GM12891 (cell line): Measurements from ENCODE around the gene UBQLN1.

Experiments used
- DNase-seq: peaks from one replicate; pipeline ENCODE4 v3.0.0; 2011; ENCODE audit warnings: low spot score; ENCODE audit not compliant: insufficient read length
- FAIRE-seq: peaks from 2 replicates; lab custom pipeline; 2011; peaks lifted over from hg19 to GRCh38; lab: Jason Lieb, UNC
- PAX5 ChIP-seq: IDR thresholded peaks from 2 replicates; pipeline ENCODE4 v1.6.1; 2011; ENCODE audit warnings: low read length, moderate library complexity, mild to moderate bottlenecking; ENCODE audit not compliant: insufficient read depth, severe bottlenecking
- POLR2A ChIP-seq: IDR thresholded peaks from 2 replicates; pipeline ENCODE4 v1.6.1; 2011; ENCODE audit warnings: low read depth, low read length, control low read depth
- POLR2AphosphoS5 ChIP-seq: IDR thresholded peaks from 2 replicates; pipeline ENCODE4 v1.6.1; 2011; ENCODE audit warnings: low read depth, low read length, control low read depth
- POU2F2 ChIP-seq: IDR thresholded peaks from 2 replicates; pipeline ENCODE4 v1.6.1; 2011; ENCODE audit warnings: low read depth, mild to moderate bottlenecking, control low read depth, low read length, moderate library complexity
- SPI1 ChIP-seq: IDR thresholded peaks from 2 replicates; pipeline ENCODE4 v1.6.1; 2011; ENCODE audit warnings: low read depth, low read length, control low read depth
- TAF1 ChIP-seq: IDR thresholded peaks from 2 replicates; pipeline ENCODE4 v1.6.1; 2011; ENCODE audit warnings: low read depth, low read length, control low read depth

The UBQLN1 gene

DNA sequence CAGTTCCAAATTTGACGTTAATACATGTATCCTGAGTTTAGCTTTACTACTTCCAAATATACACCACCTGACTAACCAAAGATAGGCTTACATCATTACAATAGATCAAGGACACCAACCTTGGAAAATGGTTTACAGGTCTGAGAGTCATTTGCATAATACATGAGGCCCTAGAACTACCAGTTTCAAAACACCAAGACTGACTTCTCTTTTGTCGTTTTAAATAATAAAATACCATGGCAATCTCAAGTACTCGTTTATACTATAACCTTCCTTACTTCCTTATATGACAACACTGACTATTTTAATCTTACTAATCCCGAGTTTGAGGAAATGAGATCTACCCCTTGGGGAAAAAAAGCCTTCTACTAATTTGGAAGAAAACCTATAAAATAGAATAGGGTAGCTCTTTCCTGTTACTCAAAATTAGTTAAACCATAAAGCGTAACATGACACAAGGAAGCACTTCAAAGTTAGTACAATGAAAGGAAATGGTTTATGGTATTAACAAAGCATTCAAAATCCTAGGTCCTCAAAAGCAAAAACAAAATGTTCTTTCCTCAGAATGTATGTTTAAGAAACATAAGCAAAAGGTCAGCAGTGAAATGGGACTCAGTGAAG is 42.1 kb downstream of the UBQLN1 start:
- TF ChIP-seq POLR2A (no peak), SPI1 (no peak), TAF1 (no peak), POLR2AphosphoS5 (no peak), PAX5 (no peak), POU2F2 (no peak)
- FAIRE-seq (peak; percentile 65), DNase-seq (no peak)

DNA sequence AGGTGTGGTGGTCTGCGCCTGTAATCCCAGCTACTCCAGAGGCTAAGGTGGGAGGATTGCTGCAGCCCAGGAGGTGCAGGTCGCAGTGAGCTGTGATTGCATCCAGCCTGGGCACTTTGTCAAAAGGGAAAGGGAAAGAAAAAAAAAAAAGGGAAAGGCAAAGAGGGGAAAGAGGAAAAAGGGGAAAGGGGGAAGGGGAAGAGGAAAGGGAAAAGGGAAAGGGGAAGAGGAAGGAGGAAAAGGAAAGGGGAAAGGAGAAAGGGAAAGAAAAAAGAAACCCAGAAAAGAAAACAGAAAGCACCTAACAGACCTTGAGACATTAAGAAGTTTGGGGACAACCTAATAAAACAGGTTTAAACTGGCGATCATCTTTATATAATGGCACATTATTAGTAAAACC is 44.8 kb downstream of the UBQLN1 start:
- DNase-seq, result no peak
- no peak for FAIRE-seq
- TF ChIP-seq PAX5 (no peak), POLR2A (no peak), POLR2AphosphoS5 (no peak), POU2F2 (no peak), SPI1 (no peak)

DNA sequence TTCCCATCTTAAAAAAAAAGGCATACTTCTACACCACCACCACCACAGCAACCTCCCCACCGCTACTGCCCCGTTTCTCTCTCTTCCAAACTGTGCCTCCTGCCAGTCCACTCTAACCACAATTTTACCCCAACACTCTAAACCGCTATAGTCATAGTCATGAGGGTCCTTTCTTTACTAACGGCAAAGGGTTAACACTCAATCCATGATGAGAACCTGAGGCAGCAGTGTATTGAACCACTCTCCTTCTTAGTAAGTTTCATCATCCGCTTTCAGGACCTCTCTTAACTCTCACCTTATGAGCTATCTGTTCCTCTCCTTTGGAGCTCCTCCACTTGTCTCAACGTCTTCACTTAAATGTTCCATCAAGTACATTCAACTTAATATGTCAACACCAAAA is 50.8 kb downstream of the UBQLN1 start:
- DNase-seq (no peak), FAIRE-seq (no peak)
- TF ChIP-seq POU2F2, result no peak

DNA sequence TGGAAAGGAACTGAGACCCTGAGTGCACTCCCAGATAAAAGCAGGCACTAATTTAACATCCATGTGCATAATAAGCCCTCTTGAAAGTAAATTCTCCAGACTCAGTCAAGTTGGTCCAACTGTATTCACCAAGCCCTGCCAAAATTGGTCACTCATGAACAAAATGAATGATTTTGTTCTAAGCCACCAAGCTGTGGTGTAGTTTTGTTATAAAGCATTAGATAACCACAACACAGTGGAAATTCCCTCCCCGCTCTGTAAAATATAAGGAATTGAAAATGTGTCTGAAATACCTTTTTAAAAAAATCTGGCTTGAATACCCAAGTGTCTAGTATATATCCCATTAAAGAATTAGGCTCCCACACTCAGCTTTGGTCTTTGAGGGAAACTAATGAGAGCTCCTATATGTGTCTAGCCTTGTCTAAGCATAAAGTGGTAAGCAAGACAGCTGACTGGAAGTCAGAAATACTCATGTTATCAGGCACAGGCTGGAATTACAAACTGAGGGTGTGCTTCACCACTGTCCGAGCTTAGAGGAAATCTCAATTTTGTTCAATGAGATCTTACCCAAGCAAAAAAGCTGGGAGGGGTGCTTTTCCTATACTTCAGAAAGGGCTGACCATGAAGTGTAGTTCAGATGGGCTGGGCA is 51.6 kb downstream of the UBQLN1 start:
- TF ChIP-seq SPI1 (peak; percentile 44; the same call in 1 of the 2 replicates), POU2F2 (no peak)
- FAIRE-seq (no peak), DNase-seq (no peak)

DNA sequence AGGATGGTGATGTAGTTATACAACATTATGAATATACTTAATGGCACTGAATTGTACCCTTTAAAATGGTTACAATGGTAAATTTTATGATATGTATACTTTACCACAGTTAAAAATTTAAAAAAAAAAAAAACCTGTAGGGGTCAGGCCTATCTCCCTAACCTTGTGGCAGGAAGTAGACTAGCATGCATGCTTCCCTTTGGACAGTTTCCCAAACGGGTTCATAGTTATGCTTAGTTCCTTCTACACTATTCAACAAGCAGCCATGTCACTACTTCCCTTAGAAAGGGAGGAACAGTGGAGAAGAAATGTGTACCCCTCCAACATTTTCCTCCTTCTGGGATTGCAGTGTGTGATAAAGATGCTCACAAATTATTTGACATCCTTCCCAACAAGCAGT is 52.3 kb downstream of the UBQLN1 start:
- no peak for DNase-seq
- TF ChIP-seq PAX5, result no peak
- TF ChIP-seq POLR2AphosphoS5, result no peak
- no peak for TF ChIP-seq POU2F2
- no peak for TF ChIP-seq SPI1
- TF ChIP-seq TAF1, result no peak
- TF ChIP-seq POLR2A, result no peak
- FAIRE-seq, result no peak

- TF ChIP-seq TAF1 (no peak), SPI1 (no peak), PAX5 (no peak), POLR2AphosphoS5 (no peak), POLR2A (no peak), POU2F2 (no peak)
- DNase-seq (no peak), FAIRE-seq (no peak)
Measured at GRCh38 chr9:83652433-83652832, 55.3 kb downstream of the UBQLN1 start.

DNA sequence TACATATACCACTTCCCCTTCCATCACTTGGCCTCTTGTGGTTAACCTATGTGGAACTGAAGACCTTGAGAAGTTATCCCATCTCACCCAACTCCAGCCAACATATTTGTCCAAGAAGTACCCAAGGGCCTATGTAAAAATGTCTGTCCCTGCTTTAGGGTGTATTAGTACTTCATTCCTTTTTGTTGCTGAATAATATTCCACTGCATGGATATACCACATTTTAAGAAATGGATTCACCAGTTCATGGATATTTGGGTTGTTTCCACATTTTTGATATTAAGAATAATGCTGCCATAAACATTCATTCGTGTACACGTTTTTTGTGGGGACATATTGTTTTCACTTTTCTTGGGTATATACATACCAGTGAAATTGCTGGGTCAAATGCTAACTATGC is 56.2 kb downstream of the UBQLN1 start:
- FAIRE-seq (no peak), DNase-seq (no peak)
- TF ChIP-seq SPI1 (peak; percentile 34), POLR2A (no peak)

GRCh38 chr9:83649515-83649914 is 58.2 kb downstream of the UBQLN1 start:
- no peak for FAIRE-seq
- no peak for DNase-seq

GRCh38 chr9:83649080-83649479 is 58.7 kb downstream of the UBQLN1 start:
- TF ChIP-seq POU2F2, result no peak
- no peak for TF ChIP-seq TAF1
- no peak for TF ChIP-seq PAX5
- no peak for TF ChIP-seq POLR2A
- no peak for TF ChIP-seq POLR2AphosphoS5
- no peak for TF ChIP-seq SPI1

More at GRCh38 chr9:83649515-83649914, 58.2 kb downstream of the UBQLN1 start:
- TF ChIP-seq TAF1 (no peak), POLR2AphosphoS5 (no peak), PAX5 (no peak), POU2F2 (no peak), POLR2A (no peak), SPI1 (no peak)

DNA sequence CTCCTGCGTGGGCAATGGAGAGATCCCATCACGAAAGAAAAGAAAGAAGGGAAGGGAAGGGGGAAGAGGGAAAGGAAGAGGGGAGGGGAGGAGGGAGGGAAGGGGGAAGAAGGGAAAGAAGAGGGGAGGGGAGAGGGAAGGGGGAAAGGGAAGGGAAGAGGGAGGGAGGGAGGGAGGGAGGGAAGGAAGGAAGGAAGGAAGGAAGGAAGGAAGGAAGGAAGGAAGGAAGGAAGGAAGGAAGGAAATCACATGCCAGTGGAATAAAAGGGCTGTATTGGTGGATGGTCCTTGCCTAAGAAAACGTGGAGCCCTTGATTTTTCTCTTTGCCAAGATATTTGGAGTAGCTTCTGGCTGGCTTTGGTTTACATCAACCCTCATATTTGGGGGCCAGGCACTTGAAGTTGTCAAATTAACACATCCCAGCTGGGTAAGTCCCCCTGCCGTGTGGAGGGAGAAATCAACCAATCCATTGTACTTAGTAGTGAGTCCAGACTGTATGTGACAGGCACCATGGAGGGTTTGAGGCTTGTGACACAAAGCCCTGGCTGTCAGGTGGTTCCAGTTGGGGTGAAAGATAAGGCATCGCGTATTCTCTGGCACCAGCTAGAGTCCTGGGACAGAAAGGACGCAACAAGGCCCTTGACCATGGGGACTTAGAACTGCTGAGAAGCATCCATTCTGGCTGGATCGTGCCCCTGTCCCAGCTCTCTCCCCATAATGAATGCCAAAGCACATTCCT is 61.1 kb downstream of the UBQLN1 start:
- no peak for TF ChIP-seq POU2F2
- no peak for TF ChIP-seq PAX5
- TF ChIP-seq POLR2A, result no peak
- no peak for TF ChIP-seq TAF1
- TF ChIP-seq POLR2AphosphoS5, result no peak
- no peak for TF ChIP-seq SPI1
- no peak for FAIRE-seq
- no peak for DNase-seq

More at GRCh38 chr9:83649080-83649479, 58.7 kb downstream of the UBQLN1 start:
- DNase-seq, result peak; percentile 39
- FAIRE-seq, result peak; percentile 51
